Measurements from ENCODE around the gene SARDH.

SARDH gene

GRCh38 chr9:133699546-133699945 is 38.6 kb downstream of the SARDH start:
- no peak for DNase-seq

- DNase-seq = no peak
Observed at GRCh38 chr9:133696071-133696472, 42.1 kb downstream of the SARDH start.

GRCh38 chr9:133694686-133695085 is 43.5 kb downstream of the SARDH start:
- peak; percentile 78 for DNase-seq

GRCh38 chr9:133693703-133694529 is 44.2 kb downstream of the SARDH start:
- DNase-seq = no peak

GRCh38 chr9:133693116-133693515 is 45.0 kb downstream of the SARDH start:
- DNase-seq = no peak

- DNase-seq = no peak
Observed at GRCh38 chr9:133692364-133692985, 45.7 kb downstream of the SARDH start.

- DNase-seq = no peak
Observed at GRCh38 chr9:133691626-133692363, 46.4 kb downstream of the SARDH start.

GRCh38 chr9:133691191-133691590 is 47.0 kb downstream of the SARDH start:
- no peak for DNase-seq

GRCh38 chr9:133690081-133690561 is 48.0 kb downstream of the SARDH start:
- no peak for DNase-seq

- no peak for DNase-seq
Observed at GRCh38 chr9:133689151-133689763, 48.9 kb downstream of the SARDH start.

GRCh38 chr9:133687856-133688761 is 50.0 kb downstream of the SARDH start:
- no peak for DNase-seq

GRCh38 chr9:133686642-133687575 is 51.2 kb downstream of the SARDH start:
- peak; percentile 32 for DNase-seq

- no peak for DNase-seq
Observed at GRCh38 chr9:133685653-133686609, 52.2 kb downstream of the SARDH start.

- DNase-seq = no peak
Observed at GRCh38 chr9:133684936-133685361, 53.2 kb downstream of the SARDH start.

GRCh38 chr9:133684121-133684935 is 53.8 kb downstream of the SARDH start:
- no peak for DNase-seq

GRCh38 chr9:133683586-133684120 is 54.5 kb downstream of the SARDH start:
- no peak for DNase-seq

GRCh38 chr9:133682818-133683585 is 55.1 kb downstream of the SARDH start:
- peak; percentile 32 for DNase-seq

Data from NCI-H2171 treated with DMSO at 0.1 percent for 48 hours (cell line).